Measurements from ENCODE around the gene ELP1.

Gene ELP1

GRCh38 chr9:108823829-108824228, 110.1 kb downstream of the ELP1 start:
- no peak for DNase-seq (ENCODE audit: low spot score in 2 of 2)
- Histone ChIP-seq H3K9me3 (no peaks in the 10 kb centered on the region), H3K27me3 (ENCODE audit: low read depth) (0 out of 2 replicates have a peak, but pooled peaks cover 3% of the 10 kb centered on the region), H3K36me3 (replicated peaks) (no peaks in the 10 kb centered on the region), H3K4me3 (no peak overlapping the region), H3K4me1 (no peaks in the 10 kb centered on the region)
- in situ Hi-C loops (cut with MboI; ENCODE audit: low sequenced_read_pairs), result no loop called here
